Measurements from ENCODE around the gene RIT2.
"Not testable (repeated sequence)": the region's sequence is repeated elsewhere in the genome, so short reads cannot be mapped to it uniquely, and the experiment has no call there.

The RIT2 gene

GRCh38 chr18:42760290-42760689 is 355.2 kb downstream of the RIT2 start:
- DNase-seq (ENCODE audit: low spot score) = no peak

DNA sequence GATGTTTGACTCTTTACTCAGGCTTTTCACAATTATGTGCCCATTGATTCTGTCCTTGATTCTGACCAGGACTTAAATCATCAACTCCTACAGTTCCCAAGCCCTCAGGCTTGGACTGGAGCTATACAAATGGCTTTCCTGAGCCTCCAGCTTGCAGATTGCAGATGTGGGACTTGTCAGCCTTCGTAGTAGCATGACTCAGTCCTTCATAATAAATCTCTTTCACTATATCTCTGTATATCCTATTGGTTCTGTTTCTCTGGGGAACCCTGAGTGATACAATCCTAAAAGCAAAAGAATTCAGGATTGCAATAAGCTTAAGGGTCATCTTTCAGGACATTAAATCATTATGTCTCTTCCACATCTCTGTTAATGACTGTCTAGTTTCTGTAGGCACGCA is 356.6 kb downstream of the RIT2 start:
- DNase-seq (ENCODE audit: low spot score) = no peak

- no peak for DNase-seq (ENCODE audit: low spot score)
Measured at GRCh38 chr18:42756214-42756613, 359.3 kb downstream of the RIT2 start.

GRCh38 chr18:42752916-42753315 is 362.6 kb downstream of the RIT2 start:
- DNase-seq (ENCODE audit: low spot score) = no peak

DNA sequence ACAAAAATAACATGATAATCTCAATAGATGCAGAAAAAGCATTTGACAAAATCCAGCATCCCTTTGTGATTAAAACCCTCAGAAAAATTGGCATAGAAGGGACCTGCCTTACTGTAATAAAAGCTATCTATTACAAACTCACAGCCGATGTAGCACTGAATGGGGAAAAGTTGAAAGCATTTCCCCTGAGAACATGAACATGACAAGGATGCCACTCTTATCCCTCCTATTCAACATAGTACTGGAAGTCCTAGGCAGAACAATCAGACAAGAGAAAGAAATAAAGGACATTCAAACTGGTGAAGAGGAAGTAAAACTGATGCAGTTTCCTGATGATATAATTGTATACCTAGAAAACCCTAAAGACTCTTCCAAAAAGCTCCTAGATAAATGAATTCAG is 368.7 kb downstream of the RIT2 start:
- no peak for DNase-seq (ENCODE audit: low spot score)

GRCh38 chr18:42745931-42746330 is 369.6 kb downstream of the RIT2 start:
- no peak for DNase-seq (ENCODE audit: low spot score)

- DNase-seq (ENCODE audit: low spot score) = no peak
Measured at GRCh38 chr18:42745171-42745570, 370.3 kb downstream of the RIT2 start.

- no peak for DNase-seq (ENCODE audit: low spot score)
Measured at GRCh38 chr18:42743373-42744138, 371.9 kb downstream of the RIT2 start.

- no peak for DNase-seq (ENCODE audit: low spot score)
Measured at GRCh38 chr18:42742969-42743368, 372.5 kb downstream of the RIT2 start.

- no peak for DNase-seq (ENCODE audit: low spot score)
Measured at GRCh38 chr18:42742474-42742873, 373.0 kb downstream of the RIT2 start.

DNA sequence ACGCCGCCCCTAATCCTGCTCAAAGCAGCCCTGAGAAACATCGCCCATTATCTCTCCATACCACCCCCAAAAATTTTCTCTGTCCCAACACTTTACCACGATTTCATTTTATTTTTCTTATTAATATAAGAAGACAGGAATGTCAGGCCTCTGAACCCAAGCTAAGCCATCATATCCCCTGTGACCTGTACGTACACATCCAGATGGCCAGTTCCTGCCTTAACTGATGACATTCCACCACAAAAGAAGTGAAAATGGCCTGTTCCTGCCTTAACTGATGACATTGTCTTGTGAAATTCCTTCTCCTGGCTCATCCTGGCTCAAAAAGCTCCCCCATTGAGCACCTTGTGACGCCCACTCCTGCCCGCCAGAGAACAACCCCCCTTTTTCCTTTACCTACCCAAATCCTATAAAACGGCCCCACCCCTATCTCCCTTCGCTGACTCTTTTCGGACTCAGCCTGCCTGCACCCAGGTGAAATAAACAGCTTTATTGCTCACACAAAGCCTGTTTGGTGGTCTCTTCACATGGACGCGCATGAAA is 373.6 kb downstream of the RIT2 start:
- DNase-seq (ENCODE audit: low spot score) = not testable (repeated sequence)

DNA sequence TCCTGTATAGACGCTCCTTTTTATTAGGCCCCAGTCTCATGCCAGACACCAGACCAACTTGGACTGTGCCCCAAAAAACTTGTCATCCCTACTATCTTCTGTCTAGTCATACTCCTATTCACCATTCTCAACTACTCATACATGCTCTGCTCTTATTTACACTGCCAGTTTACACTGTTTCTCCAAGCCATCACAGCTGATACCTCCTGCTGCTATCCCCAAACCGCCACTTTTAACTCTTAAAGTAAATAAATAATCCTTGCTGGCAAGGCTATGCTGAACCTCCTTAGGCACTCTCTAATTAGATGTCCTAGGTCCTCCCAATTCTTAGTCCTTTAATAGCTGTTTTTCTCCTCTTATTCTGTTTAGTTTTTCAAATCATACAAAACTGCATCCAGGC is 374.2 kb downstream of the RIT2 start:
- not testable (repeated sequence) for DNase-seq (ENCODE audit: low spot score)

DNA sequence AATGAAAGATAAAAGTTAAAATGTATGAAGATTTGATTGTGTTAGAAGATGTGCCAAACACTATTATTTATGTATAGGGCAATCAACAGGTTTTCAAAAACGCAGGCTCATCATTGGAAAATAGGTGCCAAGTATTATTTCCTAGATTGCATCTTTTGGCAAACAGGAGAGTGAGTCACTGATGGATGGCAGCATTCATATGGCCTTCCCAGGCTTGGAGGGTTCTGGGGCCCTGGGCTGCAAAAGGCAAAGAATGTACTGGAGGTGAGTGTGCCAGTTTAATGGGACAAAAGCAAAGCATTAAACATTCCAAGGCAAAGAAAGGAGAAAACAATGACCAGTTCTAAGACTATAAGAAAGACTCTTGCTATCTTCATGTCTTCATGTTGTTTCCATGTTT is 379.4 kb downstream of the RIT2 start:
- no peak for DNase-seq (ENCODE audit: low spot score)

DNA sequence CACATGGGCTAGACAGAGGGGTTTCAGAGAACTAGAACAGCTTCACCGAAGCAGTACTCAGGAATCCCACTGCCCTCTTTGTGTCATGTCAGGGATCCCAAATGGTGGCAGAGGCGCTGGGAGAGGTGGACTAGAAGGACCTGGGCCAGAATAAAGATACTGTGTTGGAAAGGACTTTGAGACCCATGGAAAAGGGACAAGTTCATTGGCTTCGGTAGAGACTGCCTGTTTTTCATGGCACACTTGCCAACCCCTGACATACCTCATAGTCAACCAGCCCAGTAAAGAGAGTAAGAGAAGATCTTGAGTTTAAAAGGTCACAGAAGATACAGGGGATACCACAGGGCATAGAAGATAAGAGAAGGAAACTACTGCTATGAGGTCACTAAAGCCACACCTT is 381.0 kb downstream of the RIT2 start:
- no peak for DNase-seq (ENCODE audit: low spot score)

DNA sequence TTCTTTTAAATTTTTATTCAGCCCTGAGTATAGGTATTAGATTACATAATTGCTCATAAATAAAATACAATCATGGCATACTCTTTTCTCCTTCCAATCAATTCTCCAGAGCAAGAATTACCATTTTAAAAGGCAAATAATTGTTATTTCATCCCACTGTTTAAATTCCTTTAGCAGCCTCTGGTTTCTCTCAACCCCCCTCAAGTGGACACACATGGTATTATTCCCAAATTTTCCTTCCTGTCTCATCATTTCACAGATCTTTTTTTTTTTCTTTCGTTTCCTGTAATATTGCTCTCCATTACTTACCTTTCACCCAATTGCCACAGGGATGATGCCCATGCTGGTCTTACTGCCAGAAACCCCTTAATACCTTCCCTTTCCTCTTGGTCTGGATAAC is 385.2 kb downstream of the RIT2 start:
- DNase-seq (ENCODE audit: low spot score) = no peak

DNA sequence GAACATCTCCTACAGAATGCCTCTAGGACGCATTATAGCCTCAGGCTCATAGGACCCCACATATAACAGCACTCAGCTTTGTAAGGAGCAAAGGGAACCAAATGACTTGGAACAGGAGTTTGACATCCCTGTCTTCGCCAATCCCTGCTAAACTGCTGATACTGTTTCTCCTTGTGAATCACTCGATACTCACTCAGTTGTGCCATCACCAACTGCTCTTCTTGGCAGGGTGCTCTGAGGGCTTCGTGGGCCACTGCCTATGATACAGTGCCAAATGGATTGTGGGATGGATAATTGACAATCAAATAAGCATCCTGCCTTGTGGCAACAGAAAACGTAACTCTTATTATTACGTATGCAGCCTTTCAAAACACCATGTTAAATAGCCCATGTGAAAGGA is 396.3 kb downstream of the RIT2 start:
- no peak for DNase-seq (ENCODE audit: low spot score)

DNA sequence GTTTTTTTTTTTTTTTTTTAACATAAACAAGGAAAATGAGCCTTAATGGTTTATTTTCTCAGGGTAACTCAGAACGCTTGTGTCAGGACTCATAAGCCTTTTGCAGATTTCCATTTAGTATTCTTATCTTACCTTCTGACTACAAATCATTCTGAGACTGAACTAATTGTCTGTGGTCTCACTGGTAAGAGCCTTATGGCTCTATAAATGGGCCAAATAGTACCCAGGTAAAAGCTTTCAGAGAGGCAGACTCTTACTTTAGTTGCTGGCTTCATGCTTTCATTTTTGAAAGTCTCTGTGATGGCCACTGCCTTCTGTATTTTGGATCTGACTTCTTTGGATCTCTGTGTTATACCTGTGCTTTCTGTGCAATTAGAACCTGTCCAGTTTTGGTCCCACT is 403.4 kb downstream of the RIT2 start:
- no peak for DNase-seq (ENCODE audit: low spot score)

GRCh38 chr18:42707080-42707479 is 408.4 kb downstream of the RIT2 start:
- DNase-seq (ENCODE audit: low spot score) = no peak

DNA sequence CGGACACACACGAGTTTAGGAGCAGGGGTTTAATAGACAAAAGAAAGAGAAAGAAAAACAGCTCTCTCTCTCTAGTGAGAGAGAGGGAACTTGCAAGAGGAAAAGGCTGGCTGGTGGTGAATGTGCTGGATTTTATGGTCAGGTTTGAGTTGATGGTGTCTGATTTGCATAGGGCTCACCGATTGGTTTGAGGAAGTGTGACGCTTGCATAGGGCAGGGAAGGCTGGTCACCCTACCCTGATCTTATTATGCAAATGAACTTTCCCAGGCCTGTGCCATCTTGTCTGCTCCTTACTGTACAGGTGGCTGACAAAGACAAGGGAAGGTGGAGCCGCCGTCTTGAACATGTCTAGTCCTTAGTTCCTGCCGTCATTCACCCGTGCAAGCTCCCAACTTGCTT is 408.9 kb downstream of the RIT2 start:
- DNase-seq (ENCODE audit: low spot score) = no peak

- no peak for DNase-seq (ENCODE audit: low spot score)
Measured at GRCh38 chr18:42706029-42706608, 409.4 kb downstream of the RIT2 start.

Data from AG08395 (cell line).